T-helper 1 cell treated with Interleukin-12 subunit alpha and Interleukin-12 subunit beta and Interleukin-4 antibody, amounts not matched to agents 30 ng/mL and 1 ng/mL, for 36 hours (primary cell): ENCODE measurements around the gene ALPI. TPM values are rescaled to one million over a fixed set of nuclear protein-coding genes. Genes with fewer than 3 reads are reported as not detected.
"Not testable (repeated sequence)": the region's sequence is repeated elsewhere in the genome, so short reads cannot be mapped to it uniquely, and the experiment has no call there.

Experiments
- intact Hi-C: fragments of 100-400 bp; cut with micrococcal nuclease; formaldehyde crosslinking; loops from one replicate; pipeline ENCODE4 v1.15.1; 2024
- total RNA-seq: library from RNA; stranded (reverse); gene quantifications from 2 replicates; pipeline ENCODE4 v1.2.3, GENCODE V29; 2022

ALPI gene
- total RNA-seq: not detected in 2 replicates

GRCh38 chr2:232455426-232456255, at the start of gene ALPI:
Gene ALPI (plus strand): TSS chr2:232456153. CDS start chr2:232456200, 47 bp downstream.
- intact Hi-C loops: no loop called here

DNA sequence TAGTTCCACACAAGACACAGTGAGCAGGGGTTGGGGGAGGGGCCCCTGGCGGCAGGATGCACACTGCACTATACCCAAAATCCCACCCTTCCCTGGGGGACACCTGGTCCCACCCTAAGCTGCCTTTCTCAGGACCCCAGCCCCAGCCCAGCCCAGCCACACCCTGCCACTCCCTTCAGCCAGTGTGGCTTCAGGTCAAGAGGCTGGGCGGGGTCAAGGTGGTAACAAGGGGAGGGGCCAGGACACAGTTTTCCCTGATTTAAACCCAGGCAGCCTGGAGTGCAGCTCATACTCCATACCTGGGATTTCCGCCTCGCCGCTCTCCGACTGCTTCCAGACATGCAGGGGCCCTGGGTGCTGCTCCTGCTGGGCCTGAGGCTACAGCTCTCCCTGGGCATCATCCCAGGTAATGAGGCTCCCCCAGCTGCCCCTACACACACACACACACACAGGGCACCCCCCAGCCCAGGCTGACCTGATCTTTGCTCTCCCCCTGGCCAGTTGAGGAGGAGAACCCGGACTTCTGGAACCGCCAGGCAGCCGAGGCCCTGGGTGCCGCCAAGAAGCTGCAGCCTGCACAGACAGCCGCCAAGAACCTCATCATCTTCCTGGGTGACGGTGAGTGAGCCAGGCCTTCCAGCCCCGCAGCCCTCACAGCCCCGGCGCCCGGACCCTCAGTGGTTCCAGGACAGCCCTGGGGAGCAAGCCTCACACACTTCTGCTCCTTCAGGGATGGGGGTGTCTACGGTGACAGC, 49.2 kb upstream of the ALPI start, which contains the start of gene ALPG:
ALPG (plus strand) TSS at position 289 of the 755 bp plus-strand sequence; CDS start at position 340, 51 bp downstream.
- intact Hi-C loops: no loop called here

DNA sequence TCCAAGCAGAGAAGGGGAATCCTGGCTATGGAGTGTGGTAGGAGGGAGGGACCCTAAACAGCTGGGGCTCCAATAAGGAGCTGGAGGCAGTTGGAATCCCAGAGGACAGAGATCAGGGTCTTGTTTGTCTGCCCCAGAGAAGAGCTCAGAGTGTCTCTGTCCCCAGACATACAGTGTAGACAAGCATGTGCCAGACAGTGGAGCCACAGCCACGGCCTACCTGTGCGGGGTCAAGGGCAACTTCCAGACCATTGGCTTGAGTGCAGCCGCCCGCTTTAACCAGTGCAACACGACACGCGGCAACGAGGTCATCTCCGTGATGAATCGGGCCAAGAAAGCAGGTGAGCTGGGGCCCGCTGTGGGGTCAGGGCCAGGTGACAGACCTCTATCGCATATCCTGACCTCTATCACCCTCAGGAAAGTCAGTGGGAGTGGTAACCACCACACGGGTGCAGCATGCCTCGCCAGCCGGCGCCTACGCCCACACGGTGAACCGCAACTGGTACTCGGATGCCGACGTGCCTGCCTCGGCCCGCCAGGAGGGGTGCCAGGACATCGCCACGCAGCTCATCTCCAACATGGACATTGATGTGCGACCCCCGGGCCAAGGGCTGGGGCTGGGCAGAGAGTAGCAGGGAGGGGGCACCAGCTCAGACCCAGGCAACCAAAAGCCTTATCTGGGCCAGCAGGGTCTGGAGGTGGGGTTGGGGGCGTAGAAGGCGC, 48.4 kb upstream of the ALPI start:
- intact Hi-C loops: not testable (repeated sequence)

GRCh38 chr2:232408269-232408668, 47.7 kb upstream of the ALPI start:
- intact Hi-C loops: not testable (repeated sequence)

- intact Hi-C loops: not testable (repeated sequence)
Measured at GRCh38 chr2:232409617-232410016, 46.3 kb upstream of the ALPI start.

DNA sequence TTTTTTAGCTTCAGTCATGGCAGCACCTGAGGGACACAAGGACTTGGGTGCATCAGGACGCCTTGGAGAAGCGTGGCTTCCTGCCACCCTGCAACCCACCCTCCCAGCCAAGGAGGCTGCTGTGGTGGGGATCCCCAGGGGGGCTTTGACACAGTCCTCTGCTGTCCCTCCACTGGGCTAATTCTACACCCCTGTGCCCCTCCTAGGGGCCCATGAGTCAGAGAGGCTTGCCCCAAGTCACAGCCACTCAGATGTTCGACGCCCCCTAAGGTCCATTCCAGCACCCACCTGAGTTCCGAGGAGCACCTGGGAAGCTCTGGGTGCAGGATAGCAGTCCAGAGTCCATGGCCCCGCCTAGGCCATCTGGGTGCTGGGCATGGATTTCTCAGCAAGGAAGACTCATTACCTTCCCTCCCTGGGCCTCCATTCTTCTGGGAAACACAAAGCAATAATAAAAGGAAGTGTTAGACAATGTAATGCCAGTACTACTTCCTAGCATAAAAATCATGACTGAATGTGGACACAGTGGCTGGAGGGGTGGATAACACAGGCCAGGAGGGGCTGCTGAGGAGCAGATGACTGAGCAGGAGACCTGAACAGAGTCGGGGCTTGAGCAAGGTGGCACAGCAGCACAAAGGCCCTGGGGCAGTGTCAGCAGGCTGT, 45.6 kb upstream of the ALPI start:
- intact Hi-C loops: no loop called here

DNA sequence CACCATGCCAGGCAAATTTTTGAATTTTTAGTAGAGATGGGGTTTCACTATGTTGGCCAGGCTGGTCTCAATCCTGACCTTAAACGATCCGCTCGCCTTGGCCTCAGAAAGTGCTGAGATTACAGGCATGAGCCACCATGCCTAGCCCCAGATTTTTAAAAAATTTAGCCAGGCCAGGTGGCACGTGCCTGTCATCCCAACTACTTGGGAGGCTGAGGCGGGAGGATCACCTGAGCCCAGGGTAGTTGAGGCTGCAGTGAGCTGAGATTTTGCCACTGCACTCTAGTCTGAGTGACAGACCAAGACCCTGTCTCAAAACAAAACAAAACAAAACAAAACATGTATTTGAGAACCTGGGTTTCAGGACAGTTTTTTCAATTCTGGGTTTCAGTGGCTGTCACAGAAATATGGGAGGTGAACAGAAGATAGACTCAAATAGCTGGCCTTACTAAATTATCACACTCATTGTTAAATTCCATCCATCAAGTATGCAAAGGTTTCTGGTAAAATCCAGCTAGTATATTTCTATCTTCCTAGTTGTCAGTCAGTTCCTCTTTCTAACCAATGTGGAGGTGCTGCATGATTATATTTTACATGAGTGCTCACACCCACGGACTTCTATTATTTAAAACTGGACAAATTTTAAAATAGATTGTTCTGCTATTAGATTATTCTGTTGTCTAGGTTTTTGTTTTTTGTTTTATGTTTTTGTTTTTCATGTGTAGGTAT, 43.9 kb upstream of the ALPI start:
- intact Hi-C loops: no loop called here

- intact Hi-C loops: no loop called here
Measured at GRCh38 chr2:232412986-232413385, 43.0 kb upstream of the ALPI start.

DNA sequence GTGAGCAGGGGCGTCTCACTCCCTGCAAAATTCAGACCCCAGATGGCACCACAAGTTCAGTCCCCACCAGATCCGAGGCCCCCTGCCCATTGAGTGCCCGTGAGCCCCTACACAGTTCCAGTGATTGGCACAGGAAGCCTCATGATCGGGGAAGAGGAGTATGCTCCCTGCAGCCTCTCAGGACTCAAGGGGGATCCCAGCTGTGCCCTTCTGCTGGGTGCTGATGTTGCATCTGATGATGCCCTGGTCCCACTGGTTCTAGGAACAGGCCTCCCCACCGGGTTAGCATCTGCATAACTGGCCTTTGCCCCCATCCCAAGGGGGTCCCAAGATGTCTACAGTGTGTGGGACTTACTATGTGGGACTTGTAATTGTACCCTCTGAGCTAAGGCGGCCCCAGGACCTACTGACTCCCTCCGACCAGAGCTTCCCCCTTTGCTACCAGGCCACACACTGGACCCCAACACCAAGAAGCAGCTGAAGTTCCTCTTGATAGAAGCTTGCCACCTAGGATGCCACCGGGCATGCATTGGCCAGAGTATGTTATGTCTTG, 40.7 kb upstream of the ALPI start:
- intact Hi-C loops: no loop called here

- intact Hi-C loops: no loop called here
Measured at GRCh38 chr2:232415736-232416520, 40.0 kb upstream of the ALPI start.

GRCh38 chr2:232416521-232417470, 39.2 kb upstream of the ALPI start:
- intact Hi-C loops: no loop called here

GRCh38 chr2:232417489-232417888, 38.5 kb upstream of the ALPI start:
- intact Hi-C loops: no loop called here

GRCh38 chr2:232418056-232418455, 37.9 kb upstream of the ALPI start:
- intact Hi-C loops: no loop called here

DNA sequence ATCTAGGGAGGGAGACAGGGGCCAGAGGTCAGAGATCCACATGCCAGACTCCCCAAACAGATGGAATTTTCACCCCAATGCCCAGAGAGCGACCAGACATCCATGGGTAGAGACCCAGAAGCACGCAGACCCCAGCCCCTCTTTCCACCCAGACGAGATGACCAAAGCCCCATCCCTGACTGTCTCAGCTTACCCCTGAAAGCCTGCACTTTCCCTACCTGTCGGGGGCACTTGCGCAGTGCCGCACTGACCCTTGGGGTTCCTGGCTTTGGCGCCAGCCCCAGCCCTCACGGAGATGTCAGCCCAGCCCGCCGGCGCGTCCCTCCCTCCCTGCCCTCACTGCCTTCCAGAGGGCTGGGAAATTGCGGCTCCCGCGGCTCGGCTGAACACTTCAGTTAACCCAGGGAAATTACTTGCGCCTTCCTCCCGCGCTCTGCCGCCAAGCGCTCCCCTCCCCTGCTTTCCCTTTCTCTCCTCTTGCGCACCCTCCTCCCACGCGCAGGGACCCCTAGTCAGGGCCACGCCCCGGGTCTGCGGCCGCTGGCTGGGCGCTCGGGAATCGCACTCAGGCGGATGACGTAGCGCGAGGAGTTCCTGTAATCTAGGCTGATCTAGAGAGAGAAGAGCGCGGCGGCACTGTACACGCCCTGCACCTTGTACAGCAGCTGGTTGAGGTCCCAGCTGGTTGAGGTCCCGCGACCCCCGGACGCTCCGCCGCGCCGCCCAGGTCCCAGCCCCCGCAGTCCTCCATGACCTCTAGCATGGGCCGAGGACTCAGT, 37.3 kb upstream of the ALPI start:
- intact Hi-C loops: no loop called here

- intact Hi-C loops: loop anchor here (5.0 kb wide), 1 partner anchor 67 kb away; no protein-coding TSS in a partner anchor
Measured at GRCh38 chr2:232419245-232420072, 36.5 kb upstream of the ALPI start.

- intact Hi-C loops: loop anchor here (5.0 kb wide), 1 partner anchor 68 kb away; no protein-coding TSS in a partner anchor
Measured at GRCh38 chr2:232420073-232420454, 35.9 kb upstream of the ALPI start.
